Prostate gland (tissue), 2 donors: Measurements from ENCODE around the gene PTF1A. TPM values are rescaled to one million over a fixed set of nuclear protein-coding genes. Genes with fewer than 3 reads are reported as not detected.

Source experiments
- DNase-seq: peaks from one replicate; pipeline ENCODE4 v3.0.0-alpha.2; 2019; ENCODE audit warnings: low spot score
- H3K27ac ChIP-seq, 2 donors: fragments of 200-600 bp; sonication (generic); 2 replicates each; pipeline ENCODE4 v1.5.1; 2017 to 2019
- H3K27me3 ChIP-seq: fragments of 200-600 bp; sonication (generic); replicated peaks from 2 replicates; pipeline ENCODE4 v1.5.1; 2019; ENCODE audit not compliant: insufficient read depth
- H3K36me3 ChIP-seq, 2 donors: fragments of 200-600 bp; sonication (generic); 1 replicate in 1 of 2; 2 replicates in 1 of 2; pipeline versions ENCODE4 v1.5.1 to v1.8.1; 2017 to 2019
- H3K4me1 ChIP-seq: fragments of 200-600 bp; sonication (generic); replicated peaks from 2 replicates; pipeline ENCODE4 v1.5.1; 2019
- H3K4me3 ChIP-seq, 2 donors: fragments of 200-600 bp; sonication (generic); 2 replicates each; pipeline ENCODE4 v1.5.1; 2017 to 2019
- H3K9me3 ChIP-seq: fragments of 200-600 bp; sonication (generic); 2 replicates; pipeline ENCODE4 v1.5.1; 2017
- POLR2A ChIP-seq: fragments of 450-650 bp; IDR thresholded peaks from one replicate; pipeline ENCODE4 v1.6.1; 2016; ENCODE audit warnings: antibody characterized with exemption, mild to moderate bottlenecking
- POLR2AphosphoS5 ChIP-seq: sonication (generic); formaldehyde crosslinking; IDR thresholded peaks from one replicate; pipeline ENCODE4 v1.6.1; 2017; ENCODE audit warnings: antibody characterized with exemption
- whole genome bisulfite sequencing: methylation state at CpG from one replicate; pipeline ENCODE4 v1.1.5; 2018; 5-methylcytosine and 5-hydroxymethylcytosine counted together
- intact Hi-C: fragments of 100-400 bp; cut with DNase I; formaldehyde crosslinking; loops from one replicate; pipeline ENCODE4 v1.14.2; 2022
- total RNA-seq, 2 donors: library from RNA; depleted of rRNA; stranded (reverse); fragments of >200 nt; gene quantifications; one replicate each; pipeline ENCODE4 v1.1.0, GENCODE V29; 2016
- TF ChIP-seq, protein P1 (sequence below), 4 experiments: fragments of 200-600 bp in 2 of 4; fragments of 450-650 bp in 2 of 4; sonication (generic) in 2 of 4; IDR thresholded peaks; 1 replicate in 3 of 4; 2 replicates in 1 of 4; pipeline ENCODE4 v1.5.1; 2016 to 2019; ENCODE audit warnings: antibody characterized with exemption in 4 of 4, mild to moderate bottlenecking in 2 of 4, moderate library complexity in 2 of 4

The PTF1A gene
- total RNA-seq, 2 donors from 2014 or later: 1.9 TPM; not detected in 1

DNA sequence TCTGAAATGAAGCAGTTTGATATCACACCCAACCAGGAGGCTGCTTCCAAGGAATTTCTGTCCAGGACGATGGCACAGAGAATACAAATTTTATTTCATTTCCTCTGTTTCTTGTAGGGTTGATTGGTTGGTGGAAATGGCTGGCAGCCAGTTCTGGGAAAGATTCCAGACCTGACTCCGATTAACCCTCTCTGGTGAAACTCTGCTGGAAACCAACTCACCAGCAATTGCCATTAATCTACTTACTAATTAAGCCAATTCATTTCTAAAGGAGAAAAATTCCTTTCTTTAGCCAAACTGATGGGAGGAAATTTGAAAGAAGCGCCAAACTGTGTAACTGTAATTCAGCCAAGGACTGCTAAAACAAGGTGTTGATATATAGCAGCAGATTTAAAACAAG is 10.7 kb downstream of the PTF1A start:
- peaks cover 32% of the 10 kb centered on the region for H3K27me3 ChIP-seq

DNA sequence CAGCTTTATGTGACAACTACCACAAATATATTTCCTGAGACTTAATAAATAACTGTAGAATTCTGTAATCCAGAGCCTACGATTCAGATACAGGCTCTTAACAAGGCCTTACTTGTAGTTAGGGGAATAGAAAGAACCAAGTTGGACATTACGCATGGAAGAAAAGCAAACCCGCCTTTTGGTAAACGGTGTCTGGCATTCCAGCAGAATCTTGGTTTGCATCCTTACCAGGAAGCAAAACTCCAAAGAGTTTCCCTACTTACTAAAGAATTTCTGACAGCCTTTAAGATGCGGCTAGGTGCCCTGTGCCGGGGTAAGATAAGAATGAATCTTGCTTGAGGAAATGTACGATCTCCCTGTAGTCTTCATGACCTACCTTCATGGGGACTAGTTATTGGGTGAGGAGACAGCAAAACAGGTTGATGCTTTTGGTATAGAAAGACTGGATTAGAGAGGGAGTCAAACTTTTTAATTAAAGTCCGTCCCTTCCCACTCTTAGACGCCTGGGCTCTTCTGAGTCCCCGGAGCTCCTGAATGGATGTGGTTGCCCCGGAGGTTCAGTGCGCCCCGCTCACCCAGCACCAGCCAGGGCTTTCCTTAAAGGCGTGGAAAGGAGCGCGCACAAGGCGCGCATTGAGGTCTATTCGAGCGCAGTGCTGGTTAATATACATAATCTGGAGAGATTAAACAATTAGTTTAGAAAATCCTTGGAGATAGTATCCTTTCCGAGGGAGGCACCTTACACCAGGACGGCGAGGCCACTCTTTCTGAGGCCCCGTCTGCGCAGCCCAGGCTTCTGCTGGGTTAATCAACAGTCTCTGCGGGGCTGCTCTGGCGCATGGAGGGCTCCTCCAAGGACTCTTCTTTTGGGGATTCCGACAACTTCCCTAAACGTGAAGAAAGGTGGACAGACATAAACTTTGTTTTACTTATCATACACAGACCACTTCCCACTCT is 11.5 kb downstream of the PTF1A start:
- 12% methylated on average over 29 of the region's 29 CpGs for WGBS
- TF ChIP-seq POLR2A: no peak
- TF ChIP-seq, protein P1, sequence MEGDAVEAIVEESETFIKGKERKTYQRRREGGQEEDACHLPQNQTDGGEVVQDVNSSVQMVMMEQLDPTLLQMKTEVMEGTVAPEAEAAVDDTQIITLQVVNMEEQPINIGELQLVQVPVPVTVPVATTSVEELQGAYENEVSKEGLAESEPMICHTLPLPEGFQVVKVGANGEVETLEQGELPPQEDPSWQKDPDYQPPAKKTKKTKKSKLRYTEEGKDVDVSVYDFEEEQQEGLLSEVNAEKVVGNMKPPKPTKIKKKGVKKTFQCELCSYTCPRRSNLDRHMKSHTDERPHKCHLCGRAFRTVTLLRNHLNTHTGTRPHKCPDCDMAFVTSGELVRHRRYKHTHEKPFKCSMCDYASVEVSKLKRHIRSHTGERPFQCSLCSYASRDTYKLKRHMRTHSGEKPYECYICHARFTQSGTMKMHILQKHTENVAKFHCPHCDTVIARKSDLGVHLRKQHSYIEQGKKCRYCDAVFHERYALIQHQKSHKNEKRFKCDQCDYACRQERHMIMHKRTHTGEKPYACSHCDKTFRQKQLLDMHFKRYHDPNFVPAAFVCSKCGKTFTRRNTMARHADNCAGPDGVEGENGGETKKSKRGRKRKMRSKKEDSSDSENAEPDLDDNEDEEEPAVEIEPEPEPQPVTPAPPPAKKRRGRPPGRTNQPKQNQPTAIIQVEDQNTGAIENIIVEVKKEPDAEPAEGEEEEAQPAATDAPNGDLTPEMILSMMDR (IDR thresholded peaks at IDR 0.05): no peak
- no peak for TF ChIP-seq POLR2AphosphoS5
- Histone ChIP-seq H3K36me3 (no peaks in the 10 kb centered on the region), H3K27me3 (peaks cover 31% of the 10 kb centered on the region), H3K4me1 (no peaks in the 10 kb centered on the region), H3K9me3 (no peaks in the 10 kb centered on the region), H3K27ac (no peak overlapping the region), H3K4me3 (no peak overlapping the region)
- intact Hi-C loops: no loop called here
- no peak for DNase-seq

More for the DNA sequence above, 10.7 kb downstream of the PTF1A start:
- Histone ChIP-seq H3K9me3 (no peaks in the 10 kb centered on the region), H3K36me3 (no peaks in the 10 kb centered on the region), H3K4me1 (no peaks in the 10 kb centered on the region), H3K4me3 (no peak overlapping the region), H3K27ac (no peak overlapping the region)
- no peak for DNase-seq
- TF ChIP-seq, protein P1 (IDR thresholded peaks at IDR 0.05): no peak
- no peak for TF ChIP-seq POLR2AphosphoS5
- TF ChIP-seq POLR2A: no peak
- 6% methylated on average over 3 of the region's 3 CpGs for WGBS
- intact Hi-C loops: no loop called here

DNA sequence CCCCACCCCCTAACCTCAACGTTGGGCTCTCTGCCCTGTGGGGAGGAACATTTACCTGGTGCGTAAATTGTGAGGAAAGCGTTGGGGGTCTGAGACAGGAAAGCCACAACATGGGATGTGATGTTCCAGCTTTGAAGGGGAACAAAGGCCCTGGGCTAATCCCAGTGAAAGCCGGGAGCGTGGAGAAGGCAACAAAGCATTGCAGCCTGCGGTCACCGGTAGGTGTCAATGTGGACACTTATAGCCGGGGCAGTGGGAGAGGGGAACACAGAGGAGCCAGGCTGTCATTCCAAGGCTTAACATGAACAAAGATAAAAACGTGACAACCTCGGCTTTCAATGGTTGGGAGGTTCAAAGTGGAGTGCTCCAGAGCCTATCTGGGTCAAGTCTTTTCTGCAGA is 12.7 kb downstream of the PTF1A start:
- intact Hi-C loops: no loop called here
- Histone ChIP-seq H3K4me3 (no peak overlapping the region), H3K9me3 (no peaks in the 10 kb centered on the region), H3K4me1 (no peaks in the 10 kb centered on the region), H3K27ac (no peak overlapping the region), H3K27me3 (peaks cover 21% of the 10 kb centered on the region), H3K36me3 (no peaks in the 10 kb centered on the region)
- 14% methylated on average over 10 of the region's 10 CpGs for WGBS
- no peak for DNase-seq
- TF ChIP-seq POLR2A: no peak
- no peak for TF ChIP-seq POLR2AphosphoS5
- TF ChIP-seq, protein P1 (IDR thresholded peaks at IDR 0.05): no peak

- H3K4me1 ChIP-seq: no peaks in the 10 kb centered on the region
- intact Hi-C loops: no loop called here
- H3K4me3 ChIP-seq: no peak overlapping the region
- 31% methylated on average over 3 of the region's 3 CpGs for WGBS
- no peak overlapping the region for H3K27ac ChIP-seq
- H3K36me3 ChIP-seq: no peaks in the 10 kb centered on the region
- no peaks in the 10 kb centered on the region for H3K9me3 ChIP-seq
- H3K27me3 ChIP-seq: peaks cover 16% of the 10 kb centered on the region
- TF ChIP-seq, protein P1 (IDR thresholded peaks at IDR 0.05): no peak
- TF ChIP-seq POLR2AphosphoS5 (no peak), POLR2A (no peak)
- DNase-seq: no peak
Measured at GRCh38 chr10:23205972-23206642, 14.0 kb downstream of the PTF1A start.
